Right ventricle myocardium superior (tissue), 1 donor: Measurements from ENCODE around the gene KRT73. TPM values are rescaled to one million over a fixed set of nuclear protein-coding genes. Genes with fewer than 3 reads are reported as not detected.
A peak's percentile ranks its signal among the peaks of the same experiment; 100 is the strongest.

ENCODE experiments used
- ATAC-seq: fragments of 200-7000 bp; cut with Tn5 transposase; one replicate; pipeline ENCODE4 v1.9.1; 2020; ENCODE audit warnings: mild to moderate bottlenecking; ENCODE audit not compliant: poor library complexity
- DNase-seq: peaks from one replicate; pipeline ENCODE4 v3.0.0-alpha.2; 2020
- intact Hi-C: fragments of 100-400 bp; cut with DNase I; formaldehyde crosslinking; loops from one replicate; pipeline ENCODE4 v1.11.2; 2022
- total RNA-seq: library from RNA; stranded (reverse); fragmentation: NEBNext Ultra II Directional; extraction: Animal tissue kit (Norgen Biotek cat#: 25700); gene quantifications from one replicate; pipeline ENCODE4 v1.2.1, GENCODE V29; 2021
- donor health status: DM: no; HTN: yes; CAD: no; lungs with severe emphysema.

KRT73 gene
- total RNA-seq, 1 donor from 2014 or later, result not detected

- intact Hi-C loops, result loop anchor here (2.0 to 10.0 kb wide), 2 partner anchors 298 to 428 kb away; no protein-coding TSS in a partner anchor
- ATAC-seq (no peak), DNase-seq (no peak)
These were observed 35.9 kb downstream of the KRT73 start for GRCh38 chr12:52582486-52582885.

- DNase-seq, result no peak
- intact Hi-C loops, result loop anchor here (10.0 kb wide), 1 partner anchor 427 kb away; no protein-coding TSS in a partner anchor
- no peak for ATAC-seq
These were observed 36.9 kb downstream of the KRT73 start for GRCh38 chr12:52581481-52581880.

GRCh38 chr12:52581066-52581465, 37.3 kb downstream of the KRT73 start:
- DNase-seq (no peak), ATAC-seq (no peak)
- intact Hi-C loops, result loop anchor here (10.0 kb wide), 1 partner anchor 426 kb away; no protein-coding TSS in a partner anchor

- DNase-seq (no peak), ATAC-seq (no peak)
- intact Hi-C loops, result loop anchor here (10.0 kb wide), 1 partner anchor 426 kb away; no protein-coding TSS in a partner anchor
These were observed 37.9 kb downstream of the KRT73 start for GRCh38 chr12:52580496-52580895.

GRCh38 chr12:52579468-52580465, 38.6 kb downstream of the KRT73 start:
- ATAC-seq (no peak), DNase-seq (no peak)
- intact Hi-C loops, result loop anchor here (10.0 kb wide), 1 partner anchor 425 kb away; no protein-coding TSS in a partner anchor

- ATAC-seq (no peak), DNase-seq (no peak)
- intact Hi-C loops, result no loop called here
These were observed 39.9 kb downstream of the KRT73 start for GRCh38 chr12:52578469-52578868.

- intact Hi-C loops, result no loop called here
These were observed 41.0 kb downstream of the KRT73 start for GRCh38 chr12:52577316-52577715.

GRCh38 chr12:52575948-52576347, 42.4 kb downstream of the KRT73 start:
- ATAC-seq (no peak), DNase-seq (no peak)
- intact Hi-C loops, result no loop called here

More at GRCh38 chr12:52577316-52577715, 41.0 kb downstream of the KRT73 start:
- no peak for DNase-seq
- no peak for ATAC-seq

- ATAC-seq, result no peak
- intact Hi-C loops, result no loop called here
- DNase-seq, result no peak
These were observed 43.1 kb downstream of the KRT73 start for GRCh38 chr12:52575256-52575655.

- DNase-seq (no peak), ATAC-seq (no peak)
These were observed 44.6 kb downstream of the KRT73 start, which contains the start of gene KRT74 for GRCh38 chr12:52573743-52574142. TSS of gene KRT74 (minus strand) at chr12:52573843. CDS start at chr12:52573777, 66 bp downstream.

GRCh38 chr12:52573306-52573705, 45.1 kb downstream of the KRT73 start:
- DNase-seq (no peak), ATAC-seq (no peak)
- intact Hi-C loops, result no loop called here

More at GRCh38 chr12:52573743-52574142, 44.6 kb downstream of the KRT73 start, which contains the start of gene KRT74:
- intact Hi-C loops, result no loop called here

- ATAC-seq (no peak), DNase-seq (no peak)
- intact Hi-C loops, result no loop called here
These were observed 47.8 kb downstream of the KRT73 start for GRCh38 chr12:52570511-52570910.

GRCh38 chr12:52568111-52568510, 50.2 kb downstream of the KRT73 start:
- no peak for ATAC-seq
- intact Hi-C loops, result no loop called here
- DNase-seq, result no peak

- DNase-seq, result peak; percentile 75
- ATAC-seq, result peak; percentile 96
- intact Hi-C loops, result no loop called here
These were observed 51.5 kb downstream of the KRT73 start for GRCh38 chr12:52566847-52567291.

- ATAC-seq, result no peak
- no peak for DNase-seq
- intact Hi-C loops, result no loop called here
These were observed 53.8 kb downstream of the KRT73 start for GRCh38 chr12:52564582-52564981.

GRCh38 chr12:52561880-52562449, 56.4 kb downstream of the KRT73 start:
- intact Hi-C loops, result no loop called here
- DNase-seq, result no peak
- ATAC-seq, result no peak

- intact Hi-C loops, result no loop called here
- ATAC-seq, result no peak
- DNase-seq, result no peak
These were observed 58.4 kb downstream of the KRT73 start for GRCh38 chr12:52559979-52560378.

- no peak for DNase-seq
- no peak for ATAC-seq
- intact Hi-C loops, result no loop called here
These were observed 59.4 kb downstream of the KRT73 start for GRCh38 chr12:52558781-52559445.
